HepG2 (cell line): ENCODE data around the gene TPPP3. TPM values are rescaled to one million over a fixed set of nuclear protein-coding genes. Genes with fewer than 3 reads are reported as not detected.

Source experiments
- BHLHE40 ChIP-seq: IDR thresholded peaks from 2 replicates; pipeline ENCODE4 v1.6.1; 2011; ENCODE audit warnings: low read length, improper control_type of control experiment
- HDAC6 ChIP-seq: fragments of 200-600 bp; sonication (generic); IDR thresholded peaks from 2 replicates; pipeline ENCODE4 v1.7.0; 2017; ENCODE audit warnings: mild to moderate bottlenecking, antibody characterized with exemption, low read length, low read depth
- HMGA1 ChIP-seq: sonication (generic); formaldehyde crosslinking; conservative IDR thresholded peaks from 2 replicates; pipeline ENCODE4 v1.4.0; 2020; ENCODE audit warnings: missing genetic modification reagents
- HNRNPUL1 ChIP-seq: fragments of 200-400 bp; formaldehyde crosslinking; IDR thresholded peaks from 2 replicates; pipeline ENCODE4 v1.6.1; 2017; ENCODE audit warnings: low read depth, mild to moderate bottlenecking, low read length, moderate library complexity
- HOXA9 ChIP-seq: sonication (generic); formaldehyde crosslinking; IDR thresholded peaks from 2 replicates; pipeline ENCODE4 v1.8.1; 2022; ENCODE audit warnings: missing genetic modification reagents, mild to moderate bottlenecking, moderate library complexity, borderline replicate concordance
- NR2F6 ChIP-seq, 2 experiments: IDR thresholded peaks; 2 replicates each; pipeline ENCODE4 v1.6.1; 2016; ENCODE audit warnings: antibody characterized with exemption in 1 of 2, mild to moderate bottlenecking in 1 of 2
- PAX8 ChIP-seq: sonication (generic); formaldehyde crosslinking; IDR thresholded peaks from 2 replicates; pipeline ENCODE4 v1.8.0; 2022; ENCODE audit warnings: mild to moderate bottlenecking, missing genetic modification reagents, borderline replicate concordance
- REXO4 ChIP-seq: sonication (generic); formaldehyde crosslinking; IDR thresholded peaks from 2 replicates; pipeline ENCODE4 v1.8.0; 2022; ENCODE audit warnings: missing genetic modification reagents, mild to moderate bottlenecking, borderline replicate concordance
- TEAD3 ChIP-seq: optimal IDR thresholded peaks from 2 replicates; pipeline ENCODE3; 2016; ENCODE audit warnings: borderline replicate concordance
- ZBTB21 ChIP-seq: sonication (generic); formaldehyde crosslinking; IDR thresholded peaks from 2 replicates; pipeline ENCODE4 v1.4.0; 2020; ENCODE audit warnings: missing genetic modification reagents
- ZC3H4 ChIP-seq: sonication (generic); formaldehyde crosslinking; IDR thresholded peaks from 2 replicates; pipeline ENCODE4 v1.4.0; 2020; ENCODE audit warnings: missing genetic modification reagents, borderline replicate concordance
- ZFP82 ChIP-seq: sonication (generic); formaldehyde crosslinking; IDR thresholded peaks from 2 replicates; pipeline ENCODE4 v1.5.1; 2020; ENCODE audit warnings: mild to moderate bottlenecking, missing genetic modification reagents, borderline replicate concordance
- ZNF224 ChIP-seq: sonication (generic); formaldehyde crosslinking; IDR thresholded peaks from 2 replicates; pipeline ENCODE4 v1.5.0; 2020; ENCODE audit warnings: mild to moderate bottlenecking, missing genetic modification reagents
- ZNF274 ChIP-seq: sonication (generic); formaldehyde crosslinking; IDR thresholded peaks from 2 replicates; pipeline ENCODE4 v1.5.1; 2020; ENCODE audit warnings: mild to moderate bottlenecking, missing genetic modification reagents
- ZNF383 ChIP-seq: sonication (generic); formaldehyde crosslinking; IDR thresholded peaks from 2 replicates; pipeline ENCODE4 v1.4.0; 2020; ENCODE audit warnings: missing genetic modification reagents, mild to moderate bottlenecking, borderline replicate concordance
- ZNF431 ChIP-seq: sonication (generic); formaldehyde crosslinking; IDR thresholded peaks from 2 replicates; pipeline ENCODE4 v1.9.0; 2022; ENCODE audit warnings: missing genetic modification reagents, low read depth, mild to moderate bottlenecking, borderline replicate concordance
- ZNF563 ChIP-seq: sonication (generic); formaldehyde crosslinking; IDR thresholded peaks from 2 replicates; pipeline ENCODE4 v1.8.0; 2022; ENCODE audit warnings: mild to moderate bottlenecking, moderate library complexity, missing genetic modification reagents
- ZNF678 ChIP-seq: sonication (generic); formaldehyde crosslinking; IDR thresholded peaks from 2 replicates; pipeline ENCODE4 v1.4.0; 2020; ENCODE audit warnings: mild to moderate bottlenecking, missing genetic modification reagents
- ZNF850 ChIP-seq: sonication (generic); formaldehyde crosslinking; conservative IDR thresholded peaks from 2 replicates; pipeline ENCODE4 v1.9.0; 2021; ENCODE audit warnings: mild to moderate bottlenecking, missing genetic modification reagents
- polyA plus RNA-seq, 8 experiments: library from polyadenylated mRNA; depleted of rRNA in 3 of 8; stranded (reverse) in 7 of 8; unstranded in 1 of 8; fragments of >200 nt; fragmentation: Illumina TruSeq in 4 of 8; extraction: Trizol in 4 of 8; gene quantifications; 2 replicates each; pipeline versions ENCODE4 v1.2.1 to v1.2.3, GENCODE V29; 2011 to 2016; ENCODE audit warnings: low read depth in 4 of 8, missing spikeins in 1 of 8, mixed read lengths in 1 of 8; ENCODE audit not compliant: insufficient read depth in 1 of 8
- total RNA-seq, 5 experiments: library from RNA; depleted of rRNA; stranded (reverse); fragments of >200 nt; fragmentation: Illumina TruSeq; extraction: Trizol; gene quantifications; 2 replicates each; pipeline ENCODE4 v1.2.3, GENCODE V29; 2016; ENCODE audit warnings: low read depth in 1 of 5
- TF ChIP-seq, protein P1 (sequence below): sonication (generic); IDR thresholded peaks from 2 replicates; pipeline ENCODE4 v1.6.1; 2016; ENCODE audit warnings: low read depth, borderline replicate concordance
- TF ChIP-seq, protein P2 (sequence below): sonication (generic); formaldehyde crosslinking; IDR thresholded peaks from 2 replicates; pipeline ENCODE4 v1.5.0; 2020; ENCODE audit warnings: mild to moderate bottlenecking, low read depth, missing genetic modification reagents, borderline replicate concordance
- TF ChIP-seq, protein P3 (sequence below): sonication (generic); formaldehyde crosslinking; IDR thresholded peaks from 2 replicates; pipeline ENCODE4 v1.8.0; 2022; ENCODE audit warnings: mild to moderate bottlenecking, missing genetic modification reagents; ENCODE audit not compliant: insufficient replicate concordance
- TF ChIP-seq, protein P4 (sequence below): sonication (generic); formaldehyde crosslinking; conservative IDR thresholded peaks from 2 replicates; pipeline ENCODE4 v1.4.0; 2020; ENCODE audit warnings: missing genetic modification reagents
- TF ChIP-seq, protein P5 (sequence below): sonication (generic); formaldehyde crosslinking; IDR thresholded peaks from 2 replicates; pipeline ENCODE4 v1.8.0; 2023; ENCODE audit warnings: mild to moderate bottlenecking, missing genetic modification reagents
- TF ChIP-seq, protein P6 (sequence below): sonication (generic); formaldehyde crosslinking; IDR thresholded peaks from 2 replicates; pipeline ENCODE4 v1.8.1; 2023; ENCODE audit warnings: missing genetic modification reagents, mild to moderate bottlenecking, borderline replicate concordance

TPPP3 gene
- total and polyA plus RNA-seq, 2 of the 13 experiments (the other 11 are each of a cell fraction or from before 2014, with no cell fraction given) = 0.16 to 0.44 TPM

DNA sequence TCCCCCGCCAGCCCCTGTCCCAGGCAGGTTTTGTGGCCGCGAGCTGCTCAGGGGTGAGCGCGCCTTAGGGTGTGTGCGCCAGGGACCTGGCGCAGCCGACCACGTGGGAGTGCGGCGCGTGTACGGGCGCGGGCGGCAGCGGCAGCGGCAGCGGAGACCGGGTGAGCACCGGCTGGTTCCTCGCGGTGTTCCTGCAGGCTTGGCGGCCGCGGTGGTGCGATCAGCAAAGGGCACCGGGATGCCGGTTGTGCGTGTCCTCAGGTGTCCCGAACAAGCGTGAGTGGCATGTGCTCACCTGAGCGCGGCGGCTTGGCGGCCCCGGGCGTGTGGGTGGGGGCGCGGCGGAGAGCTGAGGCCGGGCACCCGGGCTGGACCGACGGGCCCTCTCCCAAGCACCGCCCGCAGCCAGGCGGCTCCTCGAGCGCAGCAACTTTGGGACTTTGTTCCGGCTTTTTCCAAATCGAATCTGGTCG is 37.2 kb upstream of the TPPP3 start (continued):
- TF ChIP-seq ZNF850 = 0 out of 2 replicates have a peak, but pooled peaks have one; percentile 85
- TF ChIP-seq BHLHE40 = peak; percentile 39; the same call in 1 of the 2 replicates
- no peak for TF ChIP-seq HNRNPUL1
- TF ChIP-seq PAX8 (CRISPR knock-in tag) = peak; percentile 90; the same call in 1 of the 2 replicates
- peak; percentile 95 for TF ChIP-seq ZNF563 (CRISPR knock-in tag)
- TF ChIP-seq HDAC6 = no peak
- TF ChIP-seq, protein P1, sequence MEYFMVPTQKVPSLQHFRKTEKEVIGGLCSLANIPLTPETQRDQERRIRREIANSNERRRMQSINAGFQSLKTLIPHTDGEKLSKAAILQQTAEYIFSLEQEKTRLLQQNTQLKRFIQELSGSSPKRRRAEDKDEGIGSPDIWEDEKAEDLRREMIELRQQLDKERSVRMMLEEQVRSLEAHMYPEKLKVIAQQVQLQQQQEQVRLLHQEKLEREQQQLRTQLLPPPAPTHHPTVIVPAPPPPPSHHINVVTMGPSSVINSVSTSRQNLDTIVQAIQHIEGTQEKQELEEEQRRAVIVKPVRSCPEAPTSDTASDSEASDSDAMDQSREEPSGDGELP = peak; percentile 12; the same call in 1 of the 2 replicates
- TF ChIP-seq HOXA9 = 0 out of 2 replicates have a peak, but pooled peaks have one; percentile 59
- TF ChIP-seq ZNF274 (CRISPR knock-in tag) = peak; percentile 93
- TF ChIP-seq, protein P2, sequence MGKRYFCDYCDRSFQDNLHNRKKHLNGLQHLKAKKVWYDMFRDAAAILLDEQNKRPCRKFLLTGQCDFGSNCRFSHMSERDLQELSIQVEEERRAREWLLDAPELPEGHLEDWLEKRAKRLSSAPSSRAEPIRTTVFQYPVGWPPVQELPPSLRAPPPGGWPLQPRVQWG (CRISPR knock-in tag) = no peak; the same call in 1 of the 2 replicates
- no peak for TF ChIP-seq HMGA1 (CRISPR knock-in tag)
- no peak for TF ChIP-seq ZC3H4 (CRISPR knock-in tag)
- no peak for TF ChIP-seq ZNF224 (CRISPR knock-in tag)
- no peak for TF ChIP-seq REXO4 (CRISPR knock-in tag)
- TF ChIP-seq, protein P3, sequence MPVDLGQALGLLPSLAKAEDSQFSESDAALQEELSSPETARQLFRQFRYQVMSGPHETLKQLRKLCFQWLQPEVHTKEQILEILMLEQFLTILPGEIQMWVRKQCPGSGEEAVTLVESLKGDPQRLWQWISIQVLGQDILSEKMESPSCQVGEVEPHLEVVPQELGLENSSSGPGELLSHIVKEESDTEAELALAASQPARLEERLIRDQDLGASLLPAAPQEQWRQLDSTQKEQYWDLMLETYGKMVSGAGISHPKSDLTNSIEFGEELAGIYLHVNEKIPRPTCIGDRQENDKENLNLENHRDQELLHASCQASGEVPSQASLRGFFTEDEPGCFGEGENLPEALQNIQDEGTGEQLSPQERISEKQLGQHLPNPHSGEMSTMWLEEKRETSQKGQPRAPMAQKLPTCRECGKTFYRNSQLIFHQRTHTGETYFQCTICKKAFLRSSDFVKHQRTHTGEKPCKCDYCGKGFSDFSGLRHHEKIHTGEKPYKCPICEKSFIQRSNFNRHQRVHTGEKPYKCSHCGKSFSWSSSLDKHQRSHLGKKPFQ (CRISPR knock-in tag) = peak; percentile 78
- TF ChIP-seq ZNF678 = peak; percentile 92
- TF ChIP-seq, protein P4, sequence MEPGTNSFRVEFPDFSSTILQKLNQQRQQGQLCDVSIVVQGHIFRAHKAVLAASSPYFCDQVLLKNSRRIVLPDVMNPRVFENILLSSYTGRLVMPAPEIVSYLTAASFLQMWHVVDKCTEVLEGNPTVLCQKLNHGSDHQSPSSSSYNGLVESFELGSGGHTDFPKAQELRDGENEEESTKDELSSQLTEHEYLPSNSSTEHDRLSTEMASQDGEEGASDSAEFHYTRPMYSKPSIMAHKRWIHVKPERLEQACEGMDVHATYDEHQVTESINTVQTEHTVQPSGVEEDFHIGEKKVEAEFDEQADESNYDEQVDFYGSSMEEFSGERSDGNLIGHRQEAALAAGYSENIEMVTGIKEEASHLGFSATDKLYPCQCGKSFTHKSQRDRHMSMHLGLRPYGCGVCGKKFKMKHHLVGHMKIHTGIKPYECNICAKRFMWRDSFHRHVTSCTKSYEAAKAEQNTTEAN (CRISPR knock-in tag) = peak; percentile 63
- TF ChIP-seq, protein P5, sequence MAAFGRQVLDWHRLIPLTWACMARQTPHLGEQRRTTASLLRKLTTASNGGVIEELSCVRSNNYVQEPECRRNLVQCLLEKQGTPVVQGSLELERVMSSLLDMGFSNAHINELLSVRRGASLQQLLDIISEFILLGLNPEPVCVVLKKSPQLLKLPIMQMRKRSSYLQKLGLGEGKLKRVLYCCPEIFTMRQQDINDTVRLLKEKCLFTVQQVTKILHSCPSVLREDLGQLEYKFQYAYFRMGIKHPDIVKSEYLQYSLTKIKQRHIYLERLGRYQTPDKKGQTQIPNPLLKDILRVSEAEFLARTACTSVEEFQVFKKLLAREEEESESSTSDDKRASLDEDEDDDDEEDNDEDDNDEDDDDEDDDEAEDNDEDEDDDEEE (CRISPR knock-in tag) = peak; percentile 98
- TF ChIP-seq, protein P6, sequence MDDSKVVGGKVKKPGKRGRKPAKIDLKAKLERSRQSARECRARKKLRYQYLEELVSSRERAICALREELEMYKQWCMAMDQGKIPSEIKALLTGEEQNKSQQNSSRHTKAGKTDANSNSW (CRISPR knock-in tag) = 0 out of 2 replicates have a peak, but pooled peaks have one; percentile 31
- TF ChIP-seq NR2F6 (IDR thresholded peaks at IDR 0.05) = no peak
- peak; percentile 7; the same call in 1 of the 2 replicates for TF ChIP-seq NR2F6 (CRISPR knock-in tag; IDR thresholded peaks at IDR 0.05)
- peak; percentile 94; the same call in 1 of the 2 replicates for TF ChIP-seq ZFP82 (CRISPR knock-in tag)
- no peak for TF ChIP-seq ZBTB21 (CRISPR knock-in tag)
- TF ChIP-seq ZNF431 = no peak; the same call in 1 of the 2 replicates
- TF ChIP-seq ZNF383 (CRISPR knock-in tag) = 0 out of 2 replicates have a peak, but pooled peaks have one; percentile 65
- TF ChIP-seq TEAD3 (CRISPR knock-in tag) = peak; percentile 17
